GM15510 (cell line): ENCODE data around the gene AJUBA.

Experiments used
- POLR2A ChIP-seq: IDR thresholded peaks from 3 replicates; pipeline ENCODE4 v1.6.1; 2011; ENCODE audit warnings: borderline replicate concordance; ENCODE audit not compliant: insufficient read length; ENCODE audit errors: extremely low read depth

The AJUBA gene

DNA sequence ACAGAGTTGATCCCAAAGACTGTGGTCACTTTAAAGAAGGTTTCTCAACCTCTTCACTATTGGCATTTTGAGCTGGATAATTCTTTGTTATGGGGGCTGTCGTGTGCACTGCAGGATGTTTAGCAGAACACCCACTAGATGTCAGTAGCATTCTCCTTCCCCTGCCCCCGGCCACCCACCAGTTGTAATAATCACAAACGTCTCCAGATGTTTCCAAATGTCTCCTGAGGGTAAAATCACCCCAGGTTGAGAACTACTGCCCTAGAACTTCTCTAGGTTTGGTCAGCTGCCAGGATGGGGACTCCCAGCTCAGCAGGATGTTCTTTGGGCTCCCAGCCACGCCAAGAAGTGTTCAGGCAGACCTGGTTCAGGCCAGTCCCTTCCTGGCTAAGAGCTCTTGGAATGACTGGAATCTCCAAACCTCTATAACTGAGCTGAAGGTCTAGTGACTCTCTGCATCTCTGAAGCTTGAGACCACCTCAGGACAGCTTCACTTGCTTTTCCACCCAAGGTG, 12.5 kb upstream of the AJUBA start:
- TF ChIP-seq POLR2A, result no peak

DNA sequence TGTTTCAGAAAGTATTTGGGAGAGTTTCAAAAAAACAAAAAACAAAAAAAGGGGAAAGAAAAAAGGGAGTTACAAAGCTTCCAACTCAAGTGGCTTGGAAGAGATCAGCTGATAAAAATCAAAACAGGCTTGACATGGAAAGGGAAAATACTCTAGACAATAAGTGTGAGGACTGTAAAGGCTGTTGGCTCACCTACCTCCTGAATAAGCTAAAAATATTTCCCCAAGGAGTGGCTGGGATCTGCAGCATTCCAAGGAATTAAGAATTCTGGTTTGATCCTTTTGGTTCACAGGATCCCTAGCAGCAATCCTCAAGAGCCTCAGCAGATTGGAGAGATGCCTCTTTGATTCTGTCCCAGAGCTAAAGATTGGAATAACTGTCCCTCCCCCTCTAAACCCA, 11.2 kb upstream of the AJUBA start:
- no peak for TF ChIP-seq POLR2A

DNA sequence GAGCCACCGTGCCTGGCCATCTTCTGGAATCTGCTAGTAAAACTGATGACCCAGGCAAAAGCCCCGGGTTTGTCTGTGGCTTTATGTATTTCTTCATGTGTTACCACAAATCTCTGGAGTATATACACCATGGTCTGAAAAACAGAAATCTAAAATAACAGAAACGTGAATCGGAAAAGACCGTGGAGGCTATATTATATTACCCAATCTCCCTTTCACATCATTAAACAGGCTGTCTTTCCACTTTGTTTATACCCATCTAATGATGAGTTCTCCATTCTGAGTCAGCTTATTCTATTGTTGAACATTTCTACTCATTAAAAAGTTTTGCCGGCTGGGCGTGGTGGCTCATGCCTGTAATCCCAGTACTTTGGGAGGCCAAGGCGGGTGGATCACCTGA, 9.5 kb upstream of the AJUBA start:
- TF ChIP-seq POLR2A, result no peak

DNA sequence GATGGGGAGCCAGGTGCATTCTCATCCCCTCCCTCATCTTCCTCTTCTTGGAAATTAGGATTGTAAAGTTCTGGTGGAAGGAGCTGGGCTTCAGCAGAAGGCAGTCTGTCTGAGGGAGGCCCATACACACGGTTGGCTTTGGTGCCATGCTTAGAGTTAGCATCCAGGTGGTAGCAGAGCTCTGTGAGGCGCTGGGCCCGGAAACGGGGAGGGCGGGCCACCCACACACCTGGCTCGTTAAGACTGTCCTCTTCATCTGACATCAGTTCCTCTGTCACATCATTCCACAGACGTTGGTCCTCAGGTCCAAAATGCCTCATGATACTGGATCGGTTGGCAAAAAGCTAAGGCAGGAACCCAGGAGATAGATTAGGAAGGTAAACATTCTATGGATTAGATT, 4.9 kb upstream of the AJUBA start:
- TF ChIP-seq POLR2A, result no peak

DNA sequence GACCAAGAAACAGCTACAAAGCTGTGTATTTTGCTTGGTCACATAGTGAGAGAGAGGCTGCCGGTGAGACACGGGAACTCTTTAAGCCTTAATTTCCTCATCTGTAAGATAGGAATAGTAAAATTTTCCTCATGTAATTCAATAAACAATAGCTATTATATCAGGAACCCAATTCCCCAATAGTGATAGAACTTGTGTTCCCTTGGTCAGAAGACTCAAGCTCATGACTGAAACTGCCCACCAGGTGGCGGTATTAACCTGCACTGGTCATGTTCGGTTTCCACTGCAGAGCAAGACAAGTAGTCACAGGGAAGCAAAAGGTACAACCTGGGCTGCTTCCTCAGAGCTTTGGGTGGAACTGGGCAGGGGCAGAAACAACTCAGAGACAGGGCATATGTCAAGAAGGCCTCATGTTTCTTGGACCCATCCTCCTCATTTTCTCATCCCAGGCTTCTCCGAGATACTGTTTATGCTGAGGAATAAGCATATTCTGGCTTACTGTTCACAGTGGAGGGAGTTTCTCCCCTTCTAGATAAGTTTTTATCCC, 4.2 kb upstream of the AJUBA start:
- TF ChIP-seq POLR2A, result no peak

DNA sequence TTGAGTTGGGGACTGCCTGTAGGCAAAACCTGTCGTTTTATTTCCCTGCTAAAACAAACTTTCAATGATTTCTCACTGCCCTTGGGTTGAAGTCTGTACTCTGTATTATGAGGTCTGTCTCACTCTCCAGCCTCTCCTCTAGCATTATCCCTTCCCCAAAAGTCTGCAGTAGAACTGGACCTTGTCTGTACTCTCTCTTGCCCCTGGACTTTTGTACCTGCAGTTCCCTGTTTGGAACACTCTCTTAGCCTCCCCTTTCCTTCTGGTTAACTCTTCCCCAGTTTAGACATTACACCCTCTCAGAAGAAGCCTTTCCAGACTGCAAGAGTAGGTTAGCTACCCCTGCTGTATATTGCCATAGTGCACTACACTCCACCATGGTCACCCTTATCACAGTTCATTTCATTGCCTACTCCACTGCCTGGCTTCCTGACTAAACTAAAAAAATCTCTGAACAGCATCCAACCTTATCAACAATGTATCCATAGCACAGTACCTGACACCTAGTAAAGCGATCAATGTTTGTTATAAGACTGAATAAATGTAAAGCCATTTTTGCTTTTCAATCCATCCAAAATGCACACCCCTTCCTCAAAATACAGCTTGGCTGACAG, 3.6 kb upstream of the AJUBA start:
- no peak for TF ChIP-seq POLR2A

DNA sequence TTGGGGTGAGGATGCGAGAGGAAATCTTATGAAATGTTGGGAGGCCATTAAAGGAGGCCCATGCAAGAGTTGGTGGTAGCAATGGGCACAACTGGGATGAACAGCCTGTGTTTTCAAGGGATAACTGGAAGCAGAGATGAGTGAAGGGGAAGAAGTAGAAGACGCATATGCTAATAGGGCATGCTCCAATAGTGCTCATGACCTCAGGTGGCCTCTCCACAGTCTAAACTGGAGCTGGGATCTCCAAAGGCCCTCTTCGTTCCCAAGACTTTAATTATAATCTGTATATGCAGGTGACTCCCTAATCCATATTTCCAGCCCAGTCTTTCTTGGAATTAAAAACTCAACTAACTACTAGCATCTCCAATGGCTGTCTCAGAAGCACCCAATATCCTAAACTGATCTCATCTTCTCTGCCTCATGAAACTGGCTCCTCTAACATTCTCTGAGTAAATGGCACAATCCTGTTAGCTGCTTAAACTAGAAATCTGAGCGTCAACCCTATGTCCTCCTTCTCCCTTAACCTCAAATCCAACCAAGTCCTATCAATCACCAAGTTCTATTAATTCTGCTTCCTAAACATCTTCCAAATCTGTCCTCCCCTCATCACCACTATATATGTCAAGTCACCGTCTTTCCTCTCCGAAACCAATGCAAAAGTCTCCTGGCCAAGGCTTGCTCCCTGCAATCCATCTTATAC, 2.8 kb upstream of the AJUBA start:
- TF ChIP-seq POLR2A, result no peak

DNA sequence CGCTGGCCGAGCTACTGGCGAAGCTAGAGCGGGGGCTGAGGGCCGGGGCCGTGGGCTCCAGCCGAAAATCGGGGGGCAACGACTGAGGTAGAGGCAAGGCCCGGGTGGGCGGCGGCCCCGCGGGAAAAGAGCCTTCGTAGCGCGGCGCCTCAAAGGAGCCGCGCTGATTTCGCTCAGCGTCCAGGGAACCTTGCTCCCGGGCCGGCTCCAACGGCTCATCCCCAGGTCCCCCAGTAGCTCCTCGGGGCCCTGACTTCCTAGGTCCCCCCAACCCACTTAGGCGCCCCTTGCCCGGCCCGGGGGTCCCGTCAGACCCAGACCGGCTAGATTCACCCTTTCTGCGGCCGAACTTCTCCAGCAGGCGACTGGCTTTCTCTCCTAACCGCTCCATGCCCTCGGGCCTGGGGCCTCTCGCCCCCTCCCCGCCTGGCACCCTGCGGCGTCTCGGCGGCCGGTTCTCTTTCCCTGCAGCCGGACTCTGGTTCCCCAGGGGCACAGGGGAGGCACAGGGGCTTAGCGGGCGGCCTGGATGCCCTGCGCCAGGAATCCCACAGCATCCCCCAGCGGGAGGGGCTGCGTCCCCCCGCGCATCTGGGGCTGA, 375 bp downstream of the AJUBA start:
- no peak for TF ChIP-seq POLR2A

DNA sequence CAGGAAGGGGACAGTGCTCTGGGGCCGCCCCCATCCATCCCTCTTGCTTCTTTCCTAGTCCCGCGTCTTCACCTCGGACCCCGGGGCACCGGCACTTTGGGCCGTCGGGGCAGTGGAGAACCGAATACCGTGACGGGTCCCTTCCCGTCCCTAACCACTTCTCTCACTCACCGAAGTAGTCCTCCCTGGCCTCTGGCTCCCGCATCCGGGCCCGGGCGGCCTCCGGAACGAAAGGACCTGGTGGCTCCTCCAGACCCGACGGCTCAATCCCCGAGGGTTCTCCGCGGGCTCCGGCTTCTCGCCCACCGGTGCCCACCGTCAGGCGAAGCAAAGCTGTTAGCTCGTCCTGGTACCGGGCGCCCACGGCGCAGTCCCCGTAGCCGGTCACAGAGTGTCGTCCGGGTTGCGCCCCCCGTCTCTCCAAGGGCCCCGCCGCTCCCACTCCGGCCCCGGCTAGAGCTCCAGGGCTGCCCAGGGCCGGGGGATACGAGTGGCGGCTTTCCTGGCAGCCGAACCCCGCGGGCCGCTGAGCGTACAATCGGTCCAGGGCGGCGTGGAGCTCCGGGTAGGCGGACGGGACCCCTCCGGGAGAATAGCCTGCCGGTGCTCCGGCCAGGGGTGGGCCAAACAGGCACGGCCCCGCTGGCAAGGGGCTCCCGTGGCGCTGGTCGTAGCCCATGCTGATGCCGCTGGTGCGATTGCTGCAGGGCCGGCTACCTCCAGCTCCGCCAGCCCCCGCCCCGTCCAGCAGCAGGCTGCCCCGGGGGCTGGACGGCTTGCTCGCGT, 1.1 kb downstream of the AJUBA start:
- TF ChIP-seq POLR2A, result no peak

DNA sequence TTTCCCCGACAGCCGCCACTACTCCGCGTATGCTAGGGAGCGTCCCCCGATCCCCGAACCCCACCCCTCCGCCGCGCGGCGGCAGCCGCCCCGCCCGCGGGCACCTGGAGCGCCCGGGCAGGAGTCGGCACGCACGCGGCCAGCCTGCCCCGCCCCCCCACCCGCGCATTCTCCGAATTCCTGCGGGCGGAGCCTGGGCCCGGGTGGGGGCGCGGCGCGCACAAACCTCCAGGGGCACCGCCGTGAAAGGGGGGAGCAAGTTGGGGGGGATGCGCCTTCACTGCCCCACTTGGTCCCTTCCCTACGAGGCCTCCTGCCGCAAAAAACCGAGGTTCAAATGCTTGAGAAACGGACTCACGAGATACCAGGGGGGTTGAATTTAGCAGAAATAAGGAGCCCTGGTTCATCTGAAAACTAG, 1.7 kb downstream of the AJUBA start:
- TF ChIP-seq POLR2A, result no peak

DNA sequence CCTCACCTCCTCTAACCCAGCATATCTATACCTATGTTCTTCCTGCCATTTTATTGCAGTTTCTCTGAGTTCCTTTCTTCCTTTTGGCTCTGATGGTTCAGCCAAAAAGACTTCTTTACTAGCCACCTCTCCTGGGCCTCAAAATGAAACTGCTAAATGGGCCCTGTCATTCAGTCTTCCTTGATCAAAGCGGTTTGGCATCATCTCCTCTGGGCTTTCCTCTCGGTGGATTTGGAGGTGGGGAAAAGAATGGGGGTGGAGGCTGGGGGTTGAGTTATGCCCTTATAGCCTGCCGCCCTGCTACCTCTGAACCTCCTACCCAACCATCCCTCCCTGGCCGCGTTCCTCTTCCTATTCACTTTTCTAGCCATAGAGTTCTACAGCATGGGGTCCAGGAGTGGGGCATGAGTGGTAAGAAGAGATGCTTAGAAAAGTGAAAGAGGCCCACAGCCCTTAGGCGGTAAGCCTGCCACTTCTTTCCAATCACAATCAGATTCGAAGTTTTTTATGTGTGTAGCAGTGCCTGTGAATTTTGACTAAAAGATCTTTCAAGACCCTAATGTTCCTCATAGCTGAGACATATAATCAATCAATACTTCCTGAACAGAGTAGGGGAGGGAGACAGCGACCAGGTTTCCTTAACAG, 2.5 kb downstream of the AJUBA start:
- no peak for TF ChIP-seq POLR2A

DNA sequence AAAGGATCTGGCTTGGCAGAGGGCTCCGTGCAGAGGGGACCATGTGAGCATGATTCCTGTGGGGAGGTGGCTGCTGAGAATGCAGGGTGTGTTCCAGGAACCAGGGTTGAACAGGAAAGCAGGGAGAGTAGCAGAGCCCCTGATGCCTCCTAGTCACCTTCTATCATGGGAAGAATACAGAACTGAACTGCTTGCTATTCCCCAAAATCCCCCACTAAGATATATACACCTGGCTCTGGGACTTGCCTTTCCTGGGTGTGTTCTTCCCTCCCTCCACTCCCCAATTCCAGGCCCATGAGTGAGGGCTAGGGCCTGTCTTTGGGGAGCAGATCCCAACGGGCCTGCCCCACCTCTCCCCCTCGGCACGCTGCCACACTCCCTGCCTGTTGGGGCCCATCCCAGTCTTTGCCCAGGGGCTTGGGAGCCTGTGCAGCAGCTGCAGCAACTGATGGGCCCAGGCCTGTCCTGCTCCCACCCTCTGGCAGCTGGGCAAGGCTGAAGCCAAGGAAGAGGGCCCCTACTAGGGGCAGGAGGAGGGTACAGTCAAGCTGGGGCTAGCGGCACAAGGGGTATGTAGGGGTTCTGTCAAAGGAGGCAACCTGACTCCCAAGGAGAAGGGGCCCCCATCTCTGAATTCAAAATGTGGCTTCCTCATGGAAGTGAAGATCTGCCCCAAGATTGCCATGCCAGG, 3.2 kb downstream of the AJUBA start:
- no peak for TF ChIP-seq POLR2A

DNA sequence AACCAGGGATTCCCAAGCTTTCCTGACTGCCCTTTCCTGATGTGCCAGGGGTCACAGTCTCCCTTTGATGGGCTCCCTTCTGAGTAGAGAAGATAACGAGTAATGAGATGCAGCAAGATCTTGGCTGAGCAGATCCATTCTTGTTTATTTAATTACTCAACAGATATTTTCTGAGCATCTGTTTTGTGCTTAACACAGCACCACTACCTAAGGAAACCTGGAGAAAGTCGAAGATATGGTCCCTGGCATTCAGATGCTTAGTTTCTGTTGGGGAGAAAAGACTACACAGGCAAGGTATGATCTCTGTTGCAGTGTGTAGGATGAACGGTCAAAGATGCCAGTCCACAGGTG, 3.9 kb downstream of the AJUBA start:
- TF ChIP-seq POLR2A, result no peak
